ENCODE measurements around the gene UEVLD. TPM values are rescaled to one million over a fixed set of nuclear protein-coding genes. Genes with fewer than 3 reads are reported as not detected.

Gene UEVLD
- total RNA-seq, 4 donors from 2014 or later = 19.9 to 34.7 (median 26.3) TPM

DNA sequence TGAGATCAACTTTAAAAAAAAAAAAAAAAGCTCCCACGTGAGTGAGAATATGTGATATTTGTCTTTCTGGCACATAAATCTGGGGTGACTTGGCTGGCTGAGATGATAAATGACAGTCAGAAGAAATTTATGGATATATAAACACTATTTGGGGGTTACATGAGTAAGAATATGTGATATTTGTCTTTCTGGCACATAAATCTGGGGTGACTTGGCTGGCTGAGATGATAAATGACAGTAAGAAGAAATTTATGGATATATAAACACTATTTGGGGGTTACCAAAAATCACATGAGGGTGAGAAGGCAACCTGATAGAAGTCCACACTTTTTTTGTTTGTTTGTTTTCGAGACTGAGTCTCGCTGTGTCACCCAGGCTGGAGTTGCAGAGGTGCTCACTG lies 55.2 kb downstream of the UEVLD start:
- H3K4me1 ChIP-seq = no peaks in the 10 kb centered on the region
- no peaks in the 10 kb centered on the region for H3K9me3 ChIP-seq
- no peak overlapping the region for H3K27ac ChIP-seq
- no peak for TF ChIP-seq POLR2A (IDR thresholded peaks at IDR 0.05)
- TF ChIP-seq, protein P1, sequence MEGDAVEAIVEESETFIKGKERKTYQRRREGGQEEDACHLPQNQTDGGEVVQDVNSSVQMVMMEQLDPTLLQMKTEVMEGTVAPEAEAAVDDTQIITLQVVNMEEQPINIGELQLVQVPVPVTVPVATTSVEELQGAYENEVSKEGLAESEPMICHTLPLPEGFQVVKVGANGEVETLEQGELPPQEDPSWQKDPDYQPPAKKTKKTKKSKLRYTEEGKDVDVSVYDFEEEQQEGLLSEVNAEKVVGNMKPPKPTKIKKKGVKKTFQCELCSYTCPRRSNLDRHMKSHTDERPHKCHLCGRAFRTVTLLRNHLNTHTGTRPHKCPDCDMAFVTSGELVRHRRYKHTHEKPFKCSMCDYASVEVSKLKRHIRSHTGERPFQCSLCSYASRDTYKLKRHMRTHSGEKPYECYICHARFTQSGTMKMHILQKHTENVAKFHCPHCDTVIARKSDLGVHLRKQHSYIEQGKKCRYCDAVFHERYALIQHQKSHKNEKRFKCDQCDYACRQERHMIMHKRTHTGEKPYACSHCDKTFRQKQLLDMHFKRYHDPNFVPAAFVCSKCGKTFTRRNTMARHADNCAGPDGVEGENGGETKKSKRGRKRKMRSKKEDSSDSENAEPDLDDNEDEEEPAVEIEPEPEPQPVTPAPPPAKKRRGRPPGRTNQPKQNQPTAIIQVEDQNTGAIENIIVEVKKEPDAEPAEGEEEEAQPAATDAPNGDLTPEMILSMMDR (IDR thresholded peaks at IDR 0.05) = no peak
- DNase-seq = no peak
- H3K36me3 ChIP-seq = peaks cover 0 to 22% (median 0%) of the 10 kb centered on the region in 3 donors
- no peaks in the 10 kb centered on the region for H3K27me3 ChIP-seq
- no peak overlapping the region for H3K4me3 ChIP-seq

DNA sequence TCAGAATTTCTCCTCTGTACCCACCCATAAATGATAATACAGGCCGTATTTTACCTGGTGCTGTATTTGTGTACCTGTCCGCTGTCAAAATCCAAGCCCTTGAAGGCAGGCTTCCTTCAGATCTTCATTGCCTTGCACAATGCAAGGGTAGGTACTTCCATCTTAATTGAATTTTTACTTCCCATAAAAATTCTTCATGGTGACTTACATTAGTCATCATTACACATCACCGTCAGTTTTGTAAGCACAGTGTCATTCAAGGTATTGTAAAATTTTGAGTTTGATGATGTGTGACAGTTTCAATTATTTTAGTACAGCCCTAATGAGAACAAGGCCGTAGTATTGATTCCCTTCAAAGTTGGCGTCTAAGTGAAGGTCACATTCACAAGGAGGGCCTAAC lies 61.0 kb downstream of the UEVLD start:
- DNase-seq = no peak
- Histone ChIP-seq H3K4me1 (peaks cover 0 to 14% (median 2%) of the 10 kb centered on the region in 4 donors), H3K27me3 (no peaks in the 10 kb centered on the region), H3K27ac (peak overlapping the region; percentile 92 to 98 (median 96)), H3K4me3 (peak overlapping the region; percentile 61 to 95 (median 88)), H3K9me3 (no peaks in the 10 kb centered on the region), H3K36me3 (peaks cover 0 to 4% (median 0%) of the 10 kb centered on the region in 3 donors)
- no peak for TF ChIP-seq POLR2A (IDR thresholded peaks at IDR 0.05)
- TF ChIP-seq, protein P1 (IDR thresholded peaks at IDR 0.05) = no peak

DNA sequence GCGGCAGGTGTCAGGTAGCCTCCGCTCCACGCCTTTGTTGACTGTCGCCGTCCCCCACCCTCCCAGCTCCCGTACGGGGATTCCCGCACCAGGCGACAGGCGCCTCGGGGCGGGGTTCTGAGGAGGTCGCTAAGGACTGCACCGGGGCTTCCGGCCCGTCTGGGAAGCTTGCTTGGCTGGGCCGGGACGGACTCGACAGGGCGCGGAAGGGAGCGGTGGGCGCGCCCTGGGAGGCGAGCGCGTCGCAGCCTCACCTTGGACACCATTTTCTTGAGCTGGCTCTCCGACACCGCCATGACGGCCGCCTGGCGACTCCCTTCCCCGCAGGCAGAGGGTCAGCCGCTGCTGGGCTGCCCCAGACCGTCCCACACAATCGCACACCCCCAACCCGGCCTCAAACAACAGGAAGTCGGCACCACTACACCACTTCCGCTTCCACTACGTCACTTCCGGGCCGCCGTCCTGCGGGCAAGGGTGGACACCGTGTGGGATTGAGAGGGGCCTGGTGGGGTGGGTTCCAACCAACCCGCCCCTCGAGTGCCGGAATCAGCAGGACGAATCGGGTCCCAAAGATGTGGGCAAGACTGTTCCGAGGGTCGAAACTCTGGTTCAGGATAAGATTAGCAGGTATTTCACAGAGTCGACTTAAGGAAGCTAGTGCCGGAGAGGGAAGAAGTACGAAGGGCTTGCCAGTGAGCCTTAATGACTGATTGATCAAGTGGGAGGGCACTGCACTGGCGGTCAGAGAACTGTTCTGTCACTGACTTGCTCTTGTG lies 61.8 kb downstream of the UEVLD start, which contains the start of gene TSG101:
Gene TSG101 (minus strand): TSS at position 422 of the 776 bp plus-strand sequence. CDS start 126 bp downstream, at position 296.
- TF ChIP-seq POLR2A (IDR thresholded peaks at IDR 0.05) = peak; percentile 81 to 88
- TF ChIP-seq, protein P1 (IDR thresholded peaks at IDR 0.05) = no peak
- H3K9me3 ChIP-seq = no peaks in the 10 kb centered on the region
- H3K36me3 ChIP-seq = no peaks in the 10 kb centered on the region
- H3K27ac ChIP-seq = peak within 1 kb of the TSS; percentile 92 to 98 (median 96)
- H3K4me1 ChIP-seq = peaks cover 0 to 14% (median 2%) of the 10 kb centered on the region in 4 donors
- H3K4me3 ChIP-seq = peak within 1 kb of the TSS; percentile 61 to 95 (median 88)
- DNase-seq = peak; percentile 95 to 97 (median 96)
- no peaks in the 10 kb centered on the region for H3K27me3 ChIP-seq

DNA sequence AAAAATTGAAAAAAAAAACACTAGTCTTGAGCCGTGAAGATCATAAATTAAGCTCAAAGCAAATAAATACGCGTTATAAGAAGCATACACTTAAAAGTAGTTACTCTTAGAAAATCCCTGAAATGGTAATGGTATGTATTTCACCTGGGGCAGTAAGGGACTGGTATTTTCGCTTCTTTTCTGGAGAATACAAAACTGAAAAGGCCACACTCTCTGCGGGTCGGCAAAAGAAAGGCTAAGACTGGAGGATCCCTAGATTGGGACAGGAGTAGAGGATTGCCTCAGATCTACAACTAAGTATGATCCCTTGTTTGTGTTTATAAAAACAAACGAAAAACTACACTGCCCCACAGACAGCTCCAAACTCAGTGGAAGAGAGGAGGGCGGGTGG lies 62.4 kb downstream of the UEVLD start:
- peak overlapping the region; percentile 61 to 95 (median 88) for H3K4me3 ChIP-seq
- TF ChIP-seq, protein P1 (IDR thresholded peaks at IDR 0.05) = no peak
- TF ChIP-seq POLR2A (IDR thresholded peaks at IDR 0.05) = no peak
- no peak for DNase-seq
- H3K27ac ChIP-seq = peak overlapping the region; percentile 92 to 98 (median 96)
- H3K27me3 ChIP-seq = no peaks in the 10 kb centered on the region
- H3K36me3 ChIP-seq = no peaks in the 10 kb centered on the region
- H3K9me3 ChIP-seq = no peaks in the 10 kb centered on the region
- peaks cover 0 to 14% (median 2%) of the 10 kb centered on the region in 4 donors for H3K4me1 ChIP-seq

DNA sequence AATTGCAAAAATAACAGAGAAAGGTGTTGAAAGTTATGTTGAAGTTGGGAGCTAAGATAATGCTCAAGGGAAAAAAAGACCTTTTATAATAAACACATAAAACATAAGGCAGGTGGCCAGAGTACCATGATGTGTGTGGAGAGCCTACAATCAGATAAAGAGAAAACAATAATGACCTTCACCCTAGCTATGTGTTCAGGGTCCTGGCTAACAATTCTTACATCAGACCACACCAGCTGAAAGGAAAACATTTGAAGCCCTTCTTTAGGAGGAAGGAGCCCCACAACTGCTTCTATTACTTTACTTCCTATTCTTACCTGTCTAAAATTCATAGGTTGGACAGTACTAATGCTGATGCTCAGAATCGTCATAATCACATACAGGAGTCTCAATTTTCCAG lies 64.3 kb downstream of the UEVLD start:
- TF ChIP-seq, protein P1 (IDR thresholded peaks at IDR 0.05) = no peak
- TF ChIP-seq POLR2A (IDR thresholded peaks at IDR 0.05) = no peak
- no peaks in the 10 kb centered on the region for H3K36me3 ChIP-seq
- no peak for DNase-seq
- H3K9me3 ChIP-seq = no peaks in the 10 kb centered on the region
- H3K27me3 ChIP-seq = no peaks in the 10 kb centered on the region
- H3K4me1 ChIP-seq = peaks cover 0 to 14% (median 2%) of the 10 kb centered on the region in 4 donors
- H3K27ac ChIP-seq = no peak overlapping the region
- H3K4me3 ChIP-seq = no peak overlapping the region

All from Peyer's patch (tissue), 4 donors.